Esophagus muscularis mucosa (tissue), 4 donors: ENCODE data around the gene CTNS. TPM values are rescaled to one million over a fixed set of nuclear protein-coding genes. Genes with fewer than 3 reads are reported as not detected.

Source experiments
- DNase-seq: peaks from one replicate; pipeline ENCODE4 v3.0.0-alpha.2; 2017; ENCODE audit errors: extremely low spot score
- H3K27ac ChIP-seq, 4 donors: fragments of 200-600 bp; sonication (generic); replicated peaks in 1 of 4; 1 replicate in 3 of 4; 2 replicates in 1 of 4; pipeline ENCODE4 v1.5.1; 2016 to 2019; ENCODE audit warnings: mild to moderate bottlenecking in 1 of 4
- H3K27me3 ChIP-seq, 4 donors: fragments of 200-600 bp; sonication (generic); one replicate each; pipeline versions ENCODE4 v1.5.1 to v1.6.0; 2016 to 2019
- H3K36me3 ChIP-seq, 4 donors: fragments of 200-600 bp; sonication (generic); one replicate each; pipeline ENCODE4 v1.5.1; 2016 to 2019
- H3K4me1 ChIP-seq, 4 donors: fragments of 200-600 bp; sonication (generic); one replicate each; pipeline ENCODE4 v1.5.1; 2016 to 2019
- H3K4me3 ChIP-seq, 4 donors: fragments of 200-600 bp; sonication (generic); 1 replicate in 2 of 4; 2 replicates in 2 of 4; pipeline ENCODE4 v1.5.1; 2016 to 2019; ENCODE audit warnings: mild to moderate bottlenecking in 4 of 4, moderate library complexity in 1 of 4
- H3K9me3 ChIP-seq, 4 donors: fragments of 200-600 bp; sonication (generic); 1 replicate in 3 of 4; 2 replicates in 1 of 4; pipeline ENCODE4 v1.5.1; 2016 to 2019
- EP300 ChIP-seq: sonication (generic); formaldehyde crosslinking; IDR thresholded peaks from one replicate; pipeline ENCODE4 v1.6.1; 2017; ENCODE audit warnings: antibody characterized with exemption
- POLR2A ChIP-seq: fragments of 450-650 bp; IDR thresholded peaks from one replicate; pipeline ENCODE4 v1.6.1; 2017; ENCODE audit warnings: antibody characterized with exemption, moderate library complexity, mild to moderate bottlenecking, low read depth
- POLR2AphosphoS5 ChIP-seq, 2 donors: sonication (generic); formaldehyde crosslinking; IDR thresholded peaks; one replicate each; pipeline ENCODE4 v1.6.1; 2017; ENCODE audit warnings: antibody characterized with exemption in 2 of 2
- WGBS: methylation state at CpG from one replicate; pipeline ENCODE4 v1.1.5; 2018; 5-methylcytosine and 5-hydroxymethylcytosine counted together
- intact Hi-C: fragments of 100-400 bp; cut with DNase I; formaldehyde crosslinking; loops from one replicate; pipeline ENCODE4 v1.15.1; 2023
- total RNA-seq, 4 donors: library from RNA; depleted of rRNA; stranded (reverse); fragments of >200 nt; gene quantifications; one replicate each; pipeline versions ENCODE4 v1.1.0 to v1.2.1, GENCODE V29; 2016
- TF ChIP-seq, protein P1 (sequence below), 3 experiments: fragments of 200-600 bp in 2 of 3; fragments of 450-650 bp in 1 of 3; sonication (generic) in 2 of 3; IDR thresholded peaks; one replicate each; pipeline ENCODE4 v1.5.1; 2017 to 2019; ENCODE audit warnings: antibody characterized with exemption in 3 of 3, mild to moderate bottlenecking in 2 of 3, moderate library complexity in 1 of 3

Gene CTNS
- total RNA-seq, 4 donors from 2014 or later: 10.4 to 20.3 (median 15.5) TPM

DNA sequence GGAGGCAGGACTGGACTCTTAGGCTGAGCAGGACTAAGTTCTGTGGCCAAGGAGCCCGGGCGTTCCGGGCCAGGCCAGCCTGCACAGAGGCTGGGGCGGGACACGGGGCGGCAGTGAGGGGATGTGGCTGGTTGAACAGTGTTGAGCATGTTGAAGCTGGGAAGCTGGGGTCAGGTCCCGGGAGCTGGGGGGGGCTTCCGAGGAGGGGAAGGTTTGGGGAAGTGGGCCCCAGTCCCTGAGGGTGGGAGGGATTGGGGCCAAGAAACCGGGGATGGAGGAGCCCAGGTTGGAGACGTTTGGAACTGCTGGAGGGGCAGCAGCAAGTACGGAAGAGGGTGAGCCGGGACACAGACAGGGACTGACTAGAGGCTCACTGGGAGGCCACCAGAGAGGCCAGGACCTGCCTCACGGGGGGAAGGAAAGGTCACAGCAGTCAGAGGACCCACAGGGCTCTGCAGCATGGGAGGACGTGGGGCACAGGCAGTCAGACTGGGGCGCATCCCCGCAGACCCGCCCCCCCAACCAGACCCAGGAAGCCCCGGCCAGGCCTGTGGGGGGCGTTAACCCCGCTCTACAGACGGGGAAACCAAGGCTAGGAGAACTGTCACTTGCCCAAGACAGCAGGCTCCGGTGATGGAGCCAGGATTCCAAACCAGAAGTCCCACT is 22.4 kb downstream of the CTNS start:
- H3K4me3 ChIP-seq: peak overlapping the region in 1 of 4 donors; percentile 5
- peaks cover 21 to 40% (median 33%) of the 10 kb centered on the region in 4 donors for H3K4me1 ChIP-seq
- no peaks in the 10 kb centered on the region for H3K9me3 ChIP-seq
- TF ChIP-seq EP300 (no peak), POLR2A (no peak), POLR2AphosphoS5 (IDR thresholded peaks at IDR 0.05) (no peak)
- TF ChIP-seq, protein P1, sequence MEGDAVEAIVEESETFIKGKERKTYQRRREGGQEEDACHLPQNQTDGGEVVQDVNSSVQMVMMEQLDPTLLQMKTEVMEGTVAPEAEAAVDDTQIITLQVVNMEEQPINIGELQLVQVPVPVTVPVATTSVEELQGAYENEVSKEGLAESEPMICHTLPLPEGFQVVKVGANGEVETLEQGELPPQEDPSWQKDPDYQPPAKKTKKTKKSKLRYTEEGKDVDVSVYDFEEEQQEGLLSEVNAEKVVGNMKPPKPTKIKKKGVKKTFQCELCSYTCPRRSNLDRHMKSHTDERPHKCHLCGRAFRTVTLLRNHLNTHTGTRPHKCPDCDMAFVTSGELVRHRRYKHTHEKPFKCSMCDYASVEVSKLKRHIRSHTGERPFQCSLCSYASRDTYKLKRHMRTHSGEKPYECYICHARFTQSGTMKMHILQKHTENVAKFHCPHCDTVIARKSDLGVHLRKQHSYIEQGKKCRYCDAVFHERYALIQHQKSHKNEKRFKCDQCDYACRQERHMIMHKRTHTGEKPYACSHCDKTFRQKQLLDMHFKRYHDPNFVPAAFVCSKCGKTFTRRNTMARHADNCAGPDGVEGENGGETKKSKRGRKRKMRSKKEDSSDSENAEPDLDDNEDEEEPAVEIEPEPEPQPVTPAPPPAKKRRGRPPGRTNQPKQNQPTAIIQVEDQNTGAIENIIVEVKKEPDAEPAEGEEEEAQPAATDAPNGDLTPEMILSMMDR (IDR thresholded peaks at IDR 0.05): no peak
- H3K27me3 ChIP-seq: no peaks in the 10 kb centered on the region
- intact Hi-C loops: no loop called here
- peak overlapping the region; percentile 72 to 87 (median 78) for H3K27ac ChIP-seq
- no peak for DNase-seq
- peaks cover 9 to 53% (median 33%) of the 10 kb centered on the region in 4 donors for H3K36me3 ChIP-seq
- 74% methylated on average over 18 of the region's 22 CpGs for WGBS

DNA sequence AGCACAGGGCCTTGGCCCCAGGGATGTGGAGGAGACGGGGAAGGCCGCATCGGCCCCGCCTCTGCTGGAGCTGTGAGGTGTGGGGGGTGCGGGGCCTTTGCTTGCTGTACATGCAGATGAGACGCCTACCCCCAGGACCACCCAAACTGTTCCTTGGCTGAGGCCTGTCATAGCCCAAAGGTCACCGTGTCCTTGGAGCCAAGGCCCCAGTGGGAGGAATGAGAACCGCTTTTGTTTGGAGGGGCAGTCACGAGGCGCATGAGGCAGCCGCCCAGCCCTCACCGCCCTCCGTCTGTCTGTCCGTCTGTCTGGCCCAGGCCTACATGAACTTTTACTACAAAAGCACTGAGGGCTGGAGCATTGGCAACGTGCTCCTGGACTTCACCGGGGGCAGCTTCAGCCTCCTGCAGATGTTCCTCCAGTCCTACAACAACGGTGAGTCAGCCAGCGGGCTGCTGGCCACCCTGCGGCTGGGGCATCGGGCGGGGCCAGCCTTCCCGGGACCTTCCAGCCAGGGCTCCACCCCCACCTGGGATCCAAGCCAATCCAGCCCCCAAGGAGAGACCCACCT is 23.1 kb downstream of the CTNS start:
- TF ChIP-seq, protein P1 (IDR thresholded peaks at IDR 0.05): peak in 1 of 3 experiments; percentile 41
- TF ChIP-seq POLR2AphosphoS5 (IDR thresholded peaks at IDR 0.05): peak; percentile 45 to 49
- TF ChIP-seq POLR2A: no peak
- Histone ChIP-seq H3K9me3 (no peaks in the 10 kb centered on the region), H3K27me3 (no peaks in the 10 kb centered on the region), H3K27ac (peak overlapping the region; percentile 72 to 87 (median 78)), H3K36me3 (peaks cover 15 to 60% (median 40%) of the 10 kb centered on the region in 4 donors), H3K4me1 (peaks cover 26 to 40% (median 33%) of the 10 kb centered on the region in 4 donors), H3K4me3 (peak overlapping the region in 1 of 4 donors; percentile 5)
- no peak for DNase-seq
- intact Hi-C loops: no loop called here
- 61% methylated on average over 22 of the region's 22 CpGs for WGBS

DNA sequence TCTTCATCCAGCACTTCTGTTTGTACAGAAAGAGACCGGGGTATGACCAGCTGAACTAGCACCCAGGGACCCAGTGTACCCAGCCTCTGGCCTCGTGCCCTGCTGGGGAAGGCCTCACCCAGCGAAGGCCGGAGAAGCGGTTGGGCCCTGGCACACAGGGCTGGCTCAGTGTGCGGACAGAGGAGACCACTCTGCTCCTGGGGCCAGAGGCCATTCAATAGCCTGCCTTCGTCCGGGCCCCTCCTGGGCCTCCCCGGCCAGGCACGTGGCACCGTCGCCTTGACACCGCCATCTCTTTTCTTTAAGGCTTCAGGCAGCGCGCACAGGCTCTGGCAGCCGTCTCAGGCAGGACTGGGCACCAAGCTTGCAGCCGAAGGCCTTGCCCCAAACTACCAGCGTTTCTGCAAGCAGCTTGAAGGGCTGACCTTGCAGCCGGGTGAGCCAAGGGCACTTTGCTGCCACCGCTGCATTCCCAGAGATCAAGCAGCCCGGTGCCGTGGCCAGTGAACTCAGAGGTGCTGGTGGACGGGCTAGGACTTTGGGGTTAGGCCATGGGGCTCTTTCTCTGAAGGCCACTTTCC is 23.8 kb downstream of the CTNS start:
- Histone ChIP-seq H3K4me1 (peaks cover 29 to 42% (median 33%) of the 10 kb centered on the region in 4 donors), H3K9me3 (no peaks in the 10 kb centered on the region), H3K27me3 (no peaks in the 10 kb centered on the region), H3K27ac (peak overlapping the region; percentile 72 to 87 (median 78)), H3K36me3 (peaks cover 15 to 57% (median 44%) of the 10 kb centered on the region in 4 donors), H3K4me3 (no peak overlapping the region)
- TF ChIP-seq EP300 (no peak), POLR2AphosphoS5 (IDR thresholded peaks at IDR 0.05) (no peak), POLR2A (no peak)
- TF ChIP-seq, protein P1 (IDR thresholded peaks at IDR 0.05): no peak
- intact Hi-C loops: no loop called here
- 83% methylated on average over 9 of the region's 23 CpGs for WGBS
- DNase-seq: no peak

DNA sequence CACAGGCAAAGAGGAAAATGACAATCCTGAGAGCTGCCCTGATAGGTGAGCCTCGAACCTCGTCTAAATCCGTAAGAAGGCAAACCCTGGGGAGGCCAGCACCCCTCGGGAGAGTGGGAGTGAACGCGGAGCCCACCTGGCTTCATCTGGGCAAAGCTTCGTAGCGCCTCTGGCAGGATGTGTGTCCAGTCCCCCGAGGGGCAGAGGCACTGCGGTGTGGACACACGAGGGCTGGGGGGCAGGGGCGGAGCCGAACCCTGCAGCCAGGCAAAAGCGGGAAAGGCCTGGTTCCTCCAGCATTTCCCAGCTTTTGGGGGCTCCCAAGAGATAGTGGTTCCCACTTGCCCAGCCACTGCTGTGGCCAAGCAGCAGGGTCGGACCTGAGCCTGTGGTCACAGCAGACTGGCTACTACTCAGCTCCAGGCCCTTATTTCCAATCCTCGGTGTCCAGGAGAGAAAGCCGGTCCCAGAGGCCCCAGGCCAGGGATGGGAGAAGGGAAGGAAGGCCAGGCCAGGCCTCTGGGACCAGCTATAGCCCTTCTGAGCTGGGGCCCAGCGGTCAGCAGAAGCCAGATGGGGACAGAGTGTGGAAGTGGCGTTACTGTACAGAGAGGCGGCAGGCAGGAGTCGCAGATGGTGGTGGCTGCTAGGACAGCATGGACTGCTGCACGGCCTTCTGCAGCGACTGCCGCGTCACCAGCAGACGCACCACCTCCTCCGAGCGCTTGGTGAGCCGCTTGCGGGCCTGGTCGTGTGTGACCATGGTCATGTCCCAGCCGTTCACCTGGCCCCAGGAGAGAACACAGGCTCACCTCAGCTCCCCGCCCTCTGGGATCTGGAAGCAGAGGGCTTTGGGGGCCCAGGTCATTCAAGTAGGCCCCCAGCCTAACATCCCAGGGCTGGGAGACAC is 26.8 kb downstream of the CTNS start:
- Histone ChIP-seq H3K27me3 (no peaks in the 10 kb centered on the region), H3K27ac (no peak overlapping the region), H3K36me3 (peaks cover 15 to 47% (median 41%) of the 10 kb centered on the region in 4 donors), H3K9me3 (no peaks in the 10 kb centered on the region), H3K4me3 (no peak overlapping the region), H3K4me1 (peaks cover 48 to 54% (median 49%) of the 10 kb centered on the region in 4 donors)
- intact Hi-C loops: no loop called here
- TF ChIP-seq, protein P1 (IDR thresholded peaks at IDR 0.05): no peak
- TF ChIP-seq POLR2AphosphoS5 (IDR thresholded peaks at IDR 0.05) (no peak), EP300 (no peak), POLR2A (no peak)
- no peak for DNase-seq
- 89% methylated on average over 20 of the region's 33 CpGs for WGBS
